ENCODE measurements around the gene RIMS3. TPM values are rescaled to one million over a fixed set of nuclear protein-coding genes. Genes with fewer than 3 reads are reported as not detected.
A peak's percentile ranks its signal among the peaks of the same experiment; 100 is the strongest.
"Not testable (repeated sequence)": the region's sequence is repeated elsewhere in the genome, so short reads cannot be mapped to it uniquely, and the experiment has no call there.

The RIMS3 gene
- 1 to 10 TPM; 1.4 to 1.8 (median 1.7) TPM for polyA plus RNA-seq (ENCODE audit: insufficient read length in 4 of 4)

- DNase-seq (ENCODE audit: low read depth in 4 of 4, low spot score in 2 of 4): peak in 2 of 4 donors; percentile 26 to 37
Observed at GRCh38 chr1:40665335-40666171, at the start of gene RIMS3. Gene RIMS3, minus strand, starts transcription at chr1:40665682. Its CDS starts 23,757 bp downstream, at chr1:40641925.

DNA sequence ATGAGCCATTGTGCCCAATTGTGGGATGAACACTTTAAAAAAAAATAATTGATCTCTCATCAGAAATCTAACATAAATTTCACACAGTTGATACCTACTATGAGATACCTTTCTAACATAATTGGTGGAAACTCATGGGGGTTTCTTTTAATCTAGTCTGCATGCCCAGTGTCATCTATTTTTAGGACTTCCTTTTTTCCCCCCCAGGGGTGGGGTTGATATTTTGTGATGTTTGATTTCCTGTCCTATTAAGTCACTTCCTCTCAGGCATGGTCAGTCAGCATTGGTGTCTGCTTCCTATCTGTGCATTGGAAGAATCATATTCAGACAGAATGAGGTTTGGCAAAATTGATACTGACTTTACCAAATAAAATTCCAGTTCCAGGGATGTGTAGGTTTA lies 47.5 kb upstream of the RIMS3 start:
- no peak for DNase-seq (ENCODE audit: low read depth in 4 of 4, low spot score in 2 of 4)

DNA sequence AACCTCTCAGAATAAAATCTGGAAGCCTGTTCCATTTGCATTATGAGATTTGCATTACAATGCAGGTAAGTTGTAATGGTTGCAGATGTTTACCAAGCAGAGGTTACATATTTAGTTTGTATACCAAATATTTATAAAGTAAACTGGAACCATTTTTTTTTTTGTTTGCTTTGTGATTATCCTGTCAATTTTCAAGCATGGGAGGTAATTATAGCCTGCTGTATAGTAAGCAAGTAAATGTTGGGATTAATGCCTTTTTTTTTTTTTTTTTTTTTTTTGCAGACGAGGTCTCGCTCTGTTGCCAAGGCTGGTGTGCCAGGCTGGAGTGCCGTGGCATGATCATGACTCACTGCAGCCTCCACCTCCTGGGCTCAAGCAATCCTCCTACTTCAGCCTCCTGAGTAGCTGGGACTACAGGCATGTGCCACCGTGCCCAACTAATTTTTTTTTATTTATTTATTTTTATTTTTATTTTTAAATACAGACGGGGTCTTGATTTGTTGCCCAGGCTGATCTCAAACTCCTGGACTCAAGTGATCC lies 47.0 kb upstream of the RIMS3 start:
- no peak for DNase-seq (ENCODE audit: low read depth in 4 of 4, low spot score in 2 of 4)

- no peak for DNase-seq (ENCODE audit: low read depth in 4 of 4, low spot score in 2 of 4)
Observed at GRCh38 chr1:40711465-40712404, 46.3 kb upstream of the RIMS3 start.

DNA sequence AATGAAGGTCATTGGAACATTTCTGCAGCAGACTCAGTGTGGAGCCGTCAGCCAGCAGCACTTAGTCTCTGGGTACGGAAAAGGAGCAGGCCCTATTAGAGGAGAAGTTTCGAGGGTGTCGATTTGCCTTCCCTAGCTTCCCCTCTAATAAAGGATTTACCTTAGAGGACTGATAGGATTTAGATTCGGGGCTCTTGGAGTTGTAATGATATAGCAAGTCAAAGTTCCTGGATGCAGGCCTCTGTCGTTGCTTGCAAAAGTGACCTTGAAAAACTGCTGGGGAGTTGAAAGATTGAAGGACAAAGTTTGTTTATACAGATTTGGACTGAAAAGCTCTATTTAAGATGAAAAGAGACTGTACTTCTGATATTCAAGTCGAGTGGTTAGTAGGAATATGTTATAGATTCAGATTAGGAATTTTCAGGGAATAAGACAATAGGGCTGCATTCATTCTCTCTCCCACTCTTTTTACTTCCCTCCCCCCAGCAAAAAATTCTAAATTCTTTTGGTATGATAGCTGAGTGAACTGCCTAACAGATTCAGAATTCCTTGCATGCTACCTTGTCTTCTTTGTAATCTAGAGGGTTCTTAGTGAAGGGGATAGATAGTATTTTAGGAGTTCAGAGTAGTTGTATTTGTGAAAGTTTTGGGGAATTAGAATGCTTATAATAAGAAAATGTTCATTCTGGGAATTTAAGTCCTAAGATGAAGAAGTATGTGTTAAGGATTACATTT lies 45.3 kb upstream of the RIMS3 start:
- DNase-seq (ENCODE audit: low read depth in 4 of 4, low spot score in 2 of 4): no peak

DNA sequence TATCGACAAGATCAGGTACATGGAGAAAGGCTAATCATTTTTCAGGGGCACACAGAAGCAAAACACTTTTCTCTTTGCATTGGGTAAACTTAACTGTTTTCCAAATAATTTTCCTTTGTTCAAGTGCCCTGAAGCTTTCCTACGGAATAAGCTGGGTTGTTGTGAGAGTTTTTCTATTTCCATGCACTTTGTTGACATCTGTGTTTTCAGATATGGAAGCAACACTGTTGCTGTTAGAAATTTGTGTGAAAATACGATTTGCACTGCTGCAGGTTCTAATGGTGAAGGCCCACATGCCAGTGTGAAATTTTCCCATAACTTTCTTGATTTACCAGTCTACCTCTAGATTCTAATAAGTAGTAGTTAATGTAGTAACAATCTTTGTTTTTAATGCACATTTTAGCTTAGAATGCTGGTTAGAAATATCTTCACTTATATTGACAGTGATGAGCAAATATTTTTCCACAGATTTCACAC lies 44.4 kb upstream of the RIMS3 start:
- no peak for DNase-seq (ENCODE audit: low read depth in 4 of 4, low spot score in 2 of 4)

GRCh38 chr1:40709100-40709801 lies 43.8 kb upstream of the RIMS3 start:
- peak; percentile 85 to 98 (median 93) for DNase-seq (ENCODE audit: low read depth in 4 of 4, low spot score in 2 of 4)

DNA sequence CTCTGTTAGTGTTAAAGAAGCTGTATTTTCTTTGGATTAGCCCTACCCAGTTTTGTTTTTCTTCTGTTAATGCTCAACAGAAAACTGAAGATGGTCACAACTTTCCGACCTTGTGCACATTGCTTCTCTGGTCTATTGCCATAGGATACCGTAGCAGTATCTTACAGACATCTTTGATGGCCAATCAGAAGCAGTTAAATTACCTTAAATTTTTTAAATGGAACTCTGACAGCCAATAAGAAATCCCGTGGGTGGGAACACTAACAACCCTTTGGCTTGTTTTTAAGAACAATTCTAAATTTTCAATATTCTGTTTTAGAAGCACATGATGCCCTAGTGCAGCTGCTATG lies 43.2 kb upstream of the RIMS3 start:
- DNase-seq (ENCODE audit: low read depth in 4 of 4, low spot score in 2 of 4): peak in 1 of 4 donors; percentile 73

GRCh38 chr1:40706626-40707025 lies 41.1 kb upstream of the RIMS3 start:
- DNase-seq (ENCODE audit: low read depth in 4 of 4, low spot score in 2 of 4): no peak

DNA sequence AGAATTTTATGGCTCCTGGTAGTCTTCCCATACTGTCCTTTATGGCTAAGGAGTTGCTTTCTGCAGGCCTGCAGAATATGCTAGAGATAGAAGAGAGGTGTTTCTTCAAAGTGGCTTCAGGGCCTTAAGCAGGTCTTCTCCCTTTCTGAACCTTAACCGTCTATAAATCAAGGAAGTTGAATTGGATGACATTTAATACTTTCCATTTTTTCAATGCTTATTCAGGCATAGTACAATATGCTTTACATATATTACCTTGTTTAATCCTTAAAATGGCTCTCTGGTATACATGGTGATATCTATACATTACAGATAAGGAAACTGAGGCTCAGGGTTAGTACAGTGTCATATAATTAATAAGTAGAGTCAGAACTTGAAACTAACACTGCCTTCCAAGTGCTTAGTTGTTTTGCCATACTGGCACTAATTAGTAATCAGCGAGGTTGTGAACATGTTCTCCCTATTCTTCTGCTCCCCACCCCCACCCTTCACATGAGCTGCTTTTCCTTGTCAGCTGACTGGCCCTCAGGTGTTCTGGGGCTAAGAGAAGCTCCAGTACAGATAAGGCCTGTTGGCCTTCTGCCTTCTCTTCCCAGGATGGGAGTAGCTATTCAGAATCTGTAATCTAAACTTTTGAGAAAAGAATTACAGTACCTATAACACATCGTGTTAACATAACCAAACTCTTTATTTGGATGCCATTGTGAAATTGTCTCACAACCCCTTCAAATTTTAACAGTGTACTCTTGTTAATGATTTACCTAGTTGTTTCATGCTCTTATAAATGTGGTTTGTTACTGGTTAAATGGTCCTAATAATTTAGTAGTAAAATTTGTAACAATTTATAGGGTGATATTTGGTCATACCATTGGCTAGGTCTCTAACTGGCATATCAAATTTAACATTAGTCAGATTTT lies 39.6 kb upstream of the RIMS3 start:
- DNase-seq (ENCODE audit: low read depth in 4 of 4, low spot score in 2 of 4): no peak

GRCh38 chr1:40703316-40703715 lies 37.8 kb upstream of the RIMS3 start:
- no peak for DNase-seq (ENCODE audit: low read depth in 4 of 4, low spot score in 2 of 4)

DNA sequence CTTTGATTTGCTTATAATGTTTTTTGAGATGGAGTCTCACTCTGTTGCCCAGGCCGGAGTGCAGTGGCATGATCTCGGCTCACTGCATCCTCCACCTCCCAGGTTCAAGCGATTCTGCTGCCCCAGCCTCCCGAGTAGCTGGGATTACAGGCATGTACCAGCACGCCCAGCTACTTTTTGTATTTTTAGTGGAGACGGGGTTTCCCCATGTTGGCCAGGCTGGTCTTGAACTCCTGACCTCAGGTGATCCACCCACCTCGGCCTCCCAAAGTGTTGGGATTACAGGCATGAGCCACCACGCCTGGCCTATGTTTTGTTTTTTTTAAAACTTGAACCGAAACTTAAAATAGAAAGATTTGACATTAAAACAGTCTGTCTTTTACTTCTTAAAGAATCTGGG lies 37.3 kb upstream of the RIMS3 start:
- DNase-seq (ENCODE audit: low read depth in 4 of 4, low spot score in 2 of 4): not testable (repeated sequence)

DNA sequence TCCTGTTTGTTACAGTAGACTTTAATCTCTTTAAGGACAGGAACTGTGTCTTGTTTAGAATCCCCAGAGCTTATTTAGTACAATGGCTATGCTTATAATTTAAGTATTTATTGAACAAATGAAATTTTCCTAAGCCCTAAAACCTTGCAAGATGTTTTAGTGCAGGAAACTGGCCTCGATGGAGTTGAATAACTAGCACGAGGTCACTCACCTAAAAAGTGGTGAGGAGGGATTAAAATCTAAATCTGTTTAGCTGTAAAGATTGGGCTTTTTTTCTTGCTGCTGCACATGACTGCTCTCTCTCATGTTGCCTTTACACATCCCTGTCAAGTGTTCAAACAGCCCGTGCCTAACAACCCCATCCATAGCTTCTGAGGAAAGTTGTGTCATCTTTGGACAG lies 36.2 kb upstream of the RIMS3 start:
- no peak for DNase-seq (ENCODE audit: low read depth in 4 of 4, low spot score in 2 of 4)

DNA sequence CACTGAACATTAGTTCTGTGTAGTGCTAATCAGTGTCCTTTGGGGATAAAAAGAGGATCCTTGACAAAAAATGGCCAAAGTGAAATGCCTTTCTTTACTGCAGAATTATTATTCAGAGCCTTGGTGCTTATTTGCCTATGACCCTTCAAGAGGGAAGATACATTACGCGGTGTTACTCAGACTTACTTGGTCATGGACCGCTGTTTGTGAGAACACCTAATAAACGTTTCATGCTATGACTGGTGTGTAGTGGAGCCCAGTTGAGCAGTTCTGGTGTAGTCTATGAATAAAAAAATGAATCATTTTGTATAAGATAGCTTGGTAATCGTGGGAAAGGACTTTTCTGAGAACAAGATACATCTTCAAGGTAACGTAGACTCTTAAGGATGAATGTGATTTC lies 34.3 kb upstream of the RIMS3 start:
- DNase-seq (ENCODE audit: low read depth in 4 of 4, low spot score in 2 of 4): no peak

- no peak for DNase-seq (ENCODE audit: low read depth in 4 of 4, low spot score in 2 of 4)
Observed at GRCh38 chr1:40697436-40697835, 32.0 kb upstream of the RIMS3 start.

DNA sequence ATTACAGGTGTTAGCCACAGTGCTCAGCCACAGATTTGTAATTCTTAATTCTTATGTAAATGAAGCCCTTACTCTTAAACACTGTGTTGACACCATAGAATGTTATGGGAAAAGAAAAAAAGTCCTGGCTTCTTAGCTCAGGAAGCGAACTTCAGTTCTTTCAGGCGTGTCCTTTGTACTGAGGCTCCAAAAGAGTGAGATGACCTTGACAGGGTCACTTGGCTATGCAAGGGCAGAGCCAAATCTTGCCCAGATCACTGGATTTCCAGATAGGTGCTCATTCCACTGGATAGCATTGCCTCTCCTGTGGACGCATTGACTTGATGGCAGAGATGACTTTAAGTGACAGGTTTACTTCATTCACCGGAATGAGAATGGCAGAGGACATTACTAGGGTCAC lies 30.8 kb upstream of the RIMS3 start:
- no peak for DNase-seq (ENCODE audit: low read depth in 4 of 4, low spot score in 2 of 4)

- no peak for DNase-seq (ENCODE audit: low read depth in 4 of 4, low spot score in 2 of 4)
Observed at GRCh38 chr1:40694353-40694874, 28.9 kb upstream of the RIMS3 start.

- DNase-seq (ENCODE audit: low read depth in 4 of 4, low spot score in 2 of 4): no peak
Observed at GRCh38 chr1:40693425-40693824, 27.9 kb upstream of the RIMS3 start.

Measured in left renal cortex interstitium (tissue), 4 donors.